Fibroblast of pulmonary artery (primary cell): ENCODE measurements around the gene GRIN2C.

Experiments used
- DNase-seq: peaks from one replicate; pipeline ENCODE4 v3.0.0-alpha.2; 2010; ENCODE audit warnings: low read depth
- H3K4me3 ChIP-seq: replicated peaks from 2 replicates; pipeline ENCODE4 v1.5.1; 2011; ENCODE audit warnings: low read depth, mild to moderate bottlenecking, control low read depth, low read length, moderate library complexity
- TF ChIP-seq, protein P1 (sequence below): IDR thresholded peaks from 2 replicates; pipeline ENCODE4 v1.5.1; 2011; ENCODE audit warnings: mild to moderate bottlenecking, control low read depth, low read length, inconsistent platforms; ENCODE audit errors: missing control alignments

GRIN2C gene

GRCh38 chr17:74863420-74864296 lies 4.0 kb upstream of the GRIN2C start:
- no peak overlapping the region for H3K4me3 ChIP-seq
- TF ChIP-seq, protein P1, sequence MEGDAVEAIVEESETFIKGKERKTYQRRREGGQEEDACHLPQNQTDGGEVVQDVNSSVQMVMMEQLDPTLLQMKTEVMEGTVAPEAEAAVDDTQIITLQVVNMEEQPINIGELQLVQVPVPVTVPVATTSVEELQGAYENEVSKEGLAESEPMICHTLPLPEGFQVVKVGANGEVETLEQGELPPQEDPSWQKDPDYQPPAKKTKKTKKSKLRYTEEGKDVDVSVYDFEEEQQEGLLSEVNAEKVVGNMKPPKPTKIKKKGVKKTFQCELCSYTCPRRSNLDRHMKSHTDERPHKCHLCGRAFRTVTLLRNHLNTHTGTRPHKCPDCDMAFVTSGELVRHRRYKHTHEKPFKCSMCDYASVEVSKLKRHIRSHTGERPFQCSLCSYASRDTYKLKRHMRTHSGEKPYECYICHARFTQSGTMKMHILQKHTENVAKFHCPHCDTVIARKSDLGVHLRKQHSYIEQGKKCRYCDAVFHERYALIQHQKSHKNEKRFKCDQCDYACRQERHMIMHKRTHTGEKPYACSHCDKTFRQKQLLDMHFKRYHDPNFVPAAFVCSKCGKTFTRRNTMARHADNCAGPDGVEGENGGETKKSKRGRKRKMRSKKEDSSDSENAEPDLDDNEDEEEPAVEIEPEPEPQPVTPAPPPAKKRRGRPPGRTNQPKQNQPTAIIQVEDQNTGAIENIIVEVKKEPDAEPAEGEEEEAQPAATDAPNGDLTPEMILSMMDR, result no peak
- no peak for DNase-seq

DNA sequence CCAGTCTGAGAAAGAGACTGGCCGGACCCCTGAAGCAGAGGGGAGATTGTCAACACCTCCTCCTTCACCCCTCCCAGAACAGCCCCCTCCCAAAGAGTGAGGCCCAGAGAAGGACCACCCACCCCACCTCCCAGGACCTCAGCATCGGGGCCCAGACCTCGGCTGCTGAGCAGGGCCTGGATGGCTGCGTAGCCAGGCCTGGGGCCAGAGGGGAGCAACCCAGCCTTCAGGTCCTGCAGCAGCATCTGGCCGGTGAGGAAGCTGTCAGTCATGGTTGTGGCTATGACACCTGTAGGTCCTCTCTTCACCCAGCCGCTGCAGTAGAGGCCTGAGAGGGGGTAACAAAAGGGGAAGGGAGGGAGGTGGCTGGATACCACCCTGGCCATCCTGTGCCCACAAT lies 3.2 kb upstream of the GRIN2C start:
- no peak overlapping the region for H3K4me3 ChIP-seq
- no peak for DNase-seq
- TF ChIP-seq, protein P1, result no peak

GRCh38 chr17:74862108-74862901 lies 2.6 kb upstream of the GRIN2C start:
- TF ChIP-seq, protein P1, result peak; percentile 68
- no peak overlapping the region for H3K4me3 ChIP-seq
- peak; percentile 45 for DNase-seq

GRCh38 chr17:74861662-74862107 lies 2.0 kb upstream of the GRIN2C start:
- H3K4me3 ChIP-seq, result no peak overlapping the region
- TF ChIP-seq, protein P1, result no peak
- no peak for DNase-seq

- TF ChIP-seq, protein P1, result no peak
- no peak overlapping the region for H3K4me3 ChIP-seq
- DNase-seq, result no peak
Observed at GRCh38 chr17:74860872-74861661, 1.4 kb upstream of the GRIN2C start.

- TF ChIP-seq, protein P1, result no peak
Observed at GRCh38 chr17:74860229-74860871, 665 bp upstream of the GRIN2C start.

More at GRCh38 chr17:74860229-74860871, 665 bp upstream of the GRIN2C start:
- no peak for DNase-seq
- H3K4me3 ChIP-seq, result no peak overlapping the region
